Ishikawa (cell line): ENCODE data around the gene MAPK6.

Experiments used
- CEBPB ChIP-seq: IDR thresholded peaks from 2 replicates; pipeline ENCODE4 v1.6.1; 2012
- CREB1 ChIP-seq: IDR thresholded peaks from 2 replicates; pipeline ENCODE4 v1.6.1; 2012; ENCODE audit warnings: low read depth
- EGR1 ChIP-seq: IDR thresholded peaks from 2 replicates; pipeline ENCODE4 v1.6.1; 2012
- EP300 ChIP-seq: IDR thresholded peaks from 2 replicates; pipeline ENCODE4 v1.6.1; 2012; ENCODE audit warnings: borderline replicate concordance
- FOXM1 ChIP-seq: IDR thresholded peaks from 2 replicates; pipeline ENCODE4 v1.6.1; 2012; ENCODE audit warnings: low read depth, borderline replicate concordance
- MAX ChIP-seq: IDR thresholded peaks from 2 replicates; pipeline ENCODE4 v1.6.1; 2012
- NFIC ChIP-seq: IDR thresholded peaks from 2 replicates; pipeline ENCODE4 v1.6.1; 2012
- RAD21 ChIP-seq: IDR thresholded peaks from 2 replicates; pipeline ENCODE4 v1.6.1; 2012; ENCODE audit warnings: low read depth
- REST ChIP-seq: IDR thresholded peaks from 2 replicates; pipeline ENCODE4 v1.6.1; 2012; ENCODE audit warnings: low read depth, mild to moderate bottlenecking
- TAF1 ChIP-seq: IDR thresholded peaks from 2 replicates; pipeline ENCODE4 v1.6.1; 2012; ENCODE audit warnings: low read depth, mild to moderate bottlenecking
- TCF12 ChIP-seq: IDR thresholded peaks from 2 replicates; pipeline ENCODE4 v1.6.1; 2012; ENCODE audit warnings: low read depth
- TEAD4 ChIP-seq: IDR thresholded peaks from 2 replicates; pipeline ENCODE4 v1.6.1; 2012
- USF1 ChIP-seq: IDR thresholded peaks from 2 replicates; pipeline ENCODE4 v1.6.1; 2012
- YY1 ChIP-seq: IDR thresholded peaks from 2 replicates; pipeline ENCODE4 v1.6.1; 2012; ENCODE audit warnings: low read depth
- ZBTB7A ChIP-seq: IDR thresholded peaks from 2 replicates; pipeline ENCODE4 v1.6.1; 2012; ENCODE audit warnings: low read depth

Gene MAPK6

GRCh38 chr15:51973220-51973619 is 45.8 kb upstream of the MAPK6 start:
- TF ChIP-seq TAF1 (no peak), MAX (no peak), ZBTB7A (no peak), YY1 (no peak), EP300 (no peak), REST (no peak), RAD21 (no peak)

- TF ChIP-seq TCF12 (no peak), EGR1 (no peak), TAF1 (no peak), EP300 (no peak), NFIC (no peak), CEBPB (no peak), TEAD4 (no peak), FOXM1 (no peak), CREB1 (no peak), USF1 (no peak), ZBTB7A (no peak), MAX (no peak), REST (no peak), YY1 (no peak), RAD21 (no peak)
Measured at GRCh38 chr15:51973775-51974174, 45.2 kb upstream of the MAPK6 start.

GRCh38 chr15:51982013-51982769 is 36.8 kb upstream of the MAPK6 start:
- TF ChIP-seq NFIC (no peak), RAD21 (peak; percentile 79)

GRCh38 chr15:51982770-51983103 is 36.3 kb upstream of the MAPK6 start:
- no peak for TF ChIP-seq TEAD4
- TF ChIP-seq RAD21 = no peak
- no peak for TF ChIP-seq YY1
- TF ChIP-seq ZBTB7A = no peak
- TF ChIP-seq MAX = no peak
- no peak for TF ChIP-seq EGR1
- TF ChIP-seq CEBPB = no peak

GRCh38 chr15:51991141-51991540 is 27.9 kb upstream of the MAPK6 start:
- TF ChIP-seq CREB1 (no peak), EP300 (no peak), NFIC (no peak), RAD21 (no peak), MAX (no peak), EGR1 (no peak), USF1 (no peak), CEBPB (no peak), TCF12 (no peak), ZBTB7A (no peak), TAF1 (no peak), YY1 (no peak), REST (no peak), TEAD4 (no peak), FOXM1 (no peak)
